Activated CD8-positive, alpha-beta memory T cell treated with anti-CD3 and anti-CD28 coated beads, Interleukin-2, amount 10 ng/mL, durations not matched to agents 7 days and 5 days (primary cell): ENCODE measurements around the gene FUZ. TPM values are rescaled to one million over a fixed set of nuclear protein-coding genes. Genes with fewer than 3 reads are reported as not detected.
A peak's percentile ranks its signal among the peaks of the same experiment; 100 is the strongest.

Source experiments
- ATAC-seq: fragments of 150-1000 bp; cut with Tn5 transposase; one replicate; pipeline ENCODE4 v1.10.0; 2021; ENCODE audit warnings: moderate library complexity
- CTCF ChIA-PET: fragments of 350-600 bp; sonication (Branson Sonifier 250); formaldehyde crosslinking; loops from one replicate; lab custom pipeline; 2021; ENCODE audit warnings: antibody characterized with exemption; lab: Charles Lee
- DNase-seq: peaks from one replicate; pipeline ENCODE4 v3.0.0-alpha.2; 2020
- H3K27ac Mint-ChIP-seq: one replicate; pipeline ENCODE4 v1.8.0; 2021; ENCODE audit warnings: mild to moderate bottlenecking, mixed read lengths
- H3K27me3 Mint-ChIP-seq: one replicate; pipeline ENCODE4 v1.8.0; 2021; ENCODE audit warnings: mixed read lengths
- H3K36me3 Mint-ChIP-seq: one replicate; pipeline ENCODE4 v1.8.0; 2021; ENCODE audit warnings: mild to moderate bottlenecking, mixed read lengths
- H3K4me1 Mint-ChIP-seq: one replicate; pipeline ENCODE4 v1.8.0; 2021; ENCODE audit warnings: mixed read lengths
- H3K4me3 Mint-ChIP-seq: one replicate; pipeline ENCODE4 v1.8.0; 2021; ENCODE audit warnings: mild to moderate bottlenecking, moderate library complexity, mixed read lengths
- H3K9me3 Mint-ChIP-seq: one replicate; pipeline ENCODE4 v1.8.0; 2022; ENCODE audit warnings: low read depth, mixed read lengths
- total RNA-seq, 2 experiments: library from RNA; stranded (reverse); gene quantifications; one replicate each; pipeline ENCODE4 v1.2.3, GENCODE V29; 2021

FUZ gene
- total RNA-seq, 2 experiments from 2014 or later = 20.1 to 23.0 TPM

GRCh38 chr19:49791776-49792445, 21.2 kb downstream of the FUZ start:
- CTCF ChIA-PET = no interaction called here
- no peaks in the 10 kb centered on the region for H3K4me1 Mint-ChIP-seq

DNA sequence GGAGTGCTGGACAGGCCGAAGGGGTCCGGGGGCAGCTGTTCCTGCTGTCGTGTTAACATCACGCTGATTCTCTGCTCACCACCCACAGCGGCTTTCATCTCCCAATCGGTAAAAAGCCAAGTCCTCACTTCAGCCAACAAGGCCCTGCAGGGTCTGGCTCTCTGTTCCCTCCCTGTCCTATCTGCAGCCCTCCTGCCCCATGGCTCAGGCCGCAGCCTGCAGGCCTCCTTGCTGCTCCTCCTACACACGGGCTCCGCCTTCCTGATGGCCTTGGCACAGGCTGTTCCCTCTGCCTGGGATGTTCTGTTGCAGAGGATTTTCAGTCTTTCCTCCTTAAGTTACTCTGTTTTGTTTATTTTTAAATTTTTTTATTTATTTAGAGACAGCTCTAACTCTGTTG, 22.2 kb downstream of the FUZ start:
- H3K4me3 Mint-ChIP-seq = no peak overlapping the region
- H3K27me3 Mint-ChIP-seq = no peaks in the 10 kb centered on the region
- H3K27ac Mint-ChIP-seq = no peak overlapping the region
- no peak for DNase-seq
- no peaks in the 10 kb centered on the region for H3K4me1 Mint-ChIP-seq
- ATAC-seq = no peak
- peaks cover 14% of the 10 kb centered on the region for H3K36me3 Mint-ChIP-seq
- CTCF ChIA-PET = interaction anchor here (0.5 kb wide), 1 partner anchor 112 kb away, joined by 3 read pairs; no protein-coding TSS in a partner anchor
- no peaks in the 10 kb centered on the region for H3K9me3 Mint-ChIP-seq

More at GRCh38 chr19:49791776-49792445, 21.2 kb downstream of the FUZ start:
- ATAC-seq (no peak), DNase-seq (no peak)
- no peak overlapping the region for H3K4me3 Mint-ChIP-seq
- peaks cover 19% of the 10 kb centered on the region for H3K36me3 Mint-ChIP-seq
- no peaks in the 10 kb centered on the region for H3K27me3 Mint-ChIP-seq
- no peak overlapping the region for H3K27ac Mint-ChIP-seq
- no peaks in the 10 kb centered on the region for H3K9me3 Mint-ChIP-seq

DNA sequence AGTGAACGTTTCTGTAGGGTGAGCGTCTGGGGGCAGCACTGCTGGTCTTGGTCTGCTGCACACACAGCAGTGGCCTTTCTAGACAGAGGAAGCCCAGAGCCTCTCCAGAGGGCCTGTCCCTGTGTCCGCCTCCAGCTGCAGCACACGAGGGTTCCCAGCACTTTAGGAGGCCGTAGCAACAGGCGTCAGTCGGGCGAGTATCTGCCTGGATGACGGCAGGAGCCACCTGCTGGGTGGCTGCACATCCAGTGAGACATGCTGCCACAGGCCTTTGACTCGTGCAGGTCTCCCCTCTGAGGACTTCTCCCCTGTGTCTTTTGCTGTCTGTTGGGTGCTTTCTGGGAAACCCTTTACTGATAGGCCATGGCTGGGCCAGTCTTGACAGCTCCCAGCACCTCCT, 24.2 kb downstream of the FUZ start:
- CTCF ChIA-PET = no interaction called here
- Mint-ChIP-seq H3K27me3 (no peaks in the 10 kb centered on the region), H3K9me3 (no peaks in the 10 kb centered on the region), H3K4me1 (no peaks in the 10 kb centered on the region), H3K36me3 (peaks cover 17% of the 10 kb centered on the region), H3K27ac (no peak overlapping the region), H3K4me3 (no peak overlapping the region)
- no peak for ATAC-seq
- no peak for DNase-seq

DNA sequence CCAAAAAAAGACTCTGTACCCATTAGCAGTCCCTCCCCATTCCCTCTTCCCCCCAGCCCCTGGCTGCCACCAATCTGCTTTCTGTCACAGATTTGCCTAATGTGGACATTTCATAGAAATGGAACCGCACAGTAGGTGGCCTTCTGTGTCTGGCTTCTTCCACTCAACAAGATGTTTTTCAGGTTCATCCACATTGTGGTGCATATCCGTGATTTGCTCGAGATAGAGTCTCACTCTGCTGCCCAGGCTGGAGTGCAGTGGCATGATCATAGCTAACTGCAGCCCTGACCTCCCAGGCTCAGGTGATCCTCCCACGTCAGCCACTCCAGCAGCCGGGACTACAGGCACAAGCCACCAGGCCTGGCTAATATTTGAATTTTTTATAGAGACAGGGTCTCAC, 25.3 kb downstream of the FUZ start:
- DNase-seq (no peak), ATAC-seq (no peak)
- no peaks in the 10 kb centered on the region for H3K4me1 Mint-ChIP-seq
- H3K9me3 Mint-ChIP-seq = no peaks in the 10 kb centered on the region
- H3K4me3 Mint-ChIP-seq = no peak overlapping the region
- CTCF ChIA-PET = no interaction called here
- H3K27me3 Mint-ChIP-seq = no peaks in the 10 kb centered on the region
- peaks cover 26% of the 10 kb centered on the region for H3K36me3 Mint-ChIP-seq
- H3K27ac Mint-ChIP-seq = no peak overlapping the region

- ATAC-seq = no peak
- peaks cover 29% of the 10 kb centered on the region for H3K36me3 Mint-ChIP-seq
- H3K27me3 Mint-ChIP-seq = no peaks in the 10 kb centered on the region
- H3K4me1 Mint-ChIP-seq = no peaks in the 10 kb centered on the region
- no peak for DNase-seq
- CTCF ChIA-PET = no interaction called here
- H3K4me3 Mint-ChIP-seq = no peak overlapping the region
- no peak overlapping the region for H3K27ac Mint-ChIP-seq
- no peaks in the 10 kb centered on the region for H3K9me3 Mint-ChIP-seq
Observed at GRCh38 chr19:49786376-49786820, 26.7 kb downstream of the FUZ start.

DNA sequence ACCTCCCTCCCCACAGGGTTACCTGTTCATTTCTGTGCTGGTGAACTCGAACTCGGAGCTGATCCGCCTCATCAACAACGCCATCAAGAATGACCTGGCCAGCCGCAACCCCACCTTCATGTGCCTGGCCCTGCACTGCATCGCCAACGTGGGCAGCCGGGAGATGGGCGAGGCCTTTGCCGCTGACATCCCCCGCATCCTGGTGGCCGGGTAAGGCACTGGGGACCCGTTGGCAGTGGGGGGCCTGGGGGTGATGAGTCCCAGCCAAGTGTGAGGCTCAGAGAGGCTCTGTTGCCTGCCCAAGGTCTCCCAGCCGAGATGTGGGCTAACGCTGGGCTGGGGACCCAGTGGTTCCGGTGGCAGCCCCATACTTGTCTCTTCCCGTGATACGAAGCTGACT, 30.6 kb downstream of the FUZ start:
- Mint-ChIP-seq H3K27ac (no peak overlapping the region), H3K4me1 (peaks cover 11% of the 10 kb centered on the region), H3K4me3 (no peak overlapping the region), H3K27me3 (no peaks in the 10 kb centered on the region), H3K9me3 (no peaks in the 10 kb centered on the region), H3K36me3 (peaks cover 27% of the 10 kb centered on the region)
- ATAC-seq (no peak), DNase-seq (no peak)
- CTCF ChIA-PET = no interaction called here

GRCh38 chr19:49781394-49781793, 31.7 kb downstream of the FUZ start:
- DNase-seq = no peak
- CTCF ChIA-PET = no interaction called here

DNA sequence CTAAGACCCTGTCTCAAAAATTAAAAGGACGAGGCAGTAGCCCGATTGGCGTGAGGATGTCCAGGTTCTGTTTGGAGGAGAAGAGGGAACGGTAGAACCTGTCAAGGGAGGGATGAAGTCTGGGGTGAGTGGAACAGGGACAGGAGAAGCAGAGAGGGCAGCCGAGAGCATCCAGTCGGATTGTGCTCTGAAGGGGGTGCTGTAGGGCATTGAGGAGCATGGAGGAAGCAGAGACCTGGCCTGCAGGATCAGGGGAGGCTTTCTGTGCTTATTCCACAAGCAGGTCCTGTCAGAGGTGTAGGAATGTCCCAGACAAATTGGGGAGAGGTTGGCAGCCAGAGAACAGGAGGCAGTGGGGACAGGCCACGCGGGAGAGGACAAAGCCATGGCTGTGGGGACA, 32.2 kb downstream of the FUZ start:
- H3K27me3 Mint-ChIP-seq = no peaks in the 10 kb centered on the region
- H3K36me3 Mint-ChIP-seq = peaks cover 25% of the 10 kb centered on the region
- CTCF ChIA-PET = no interaction called here
- DNase-seq (no peak), ATAC-seq (no peak)
- H3K4me1 Mint-ChIP-seq = peaks cover 19% of the 10 kb centered on the region
- no peak overlapping the region for H3K4me3 Mint-ChIP-seq
- H3K9me3 Mint-ChIP-seq = no peaks in the 10 kb centered on the region
- H3K27ac Mint-ChIP-seq = peak overlapping the region; percentile 44

More at GRCh38 chr19:49781394-49781793, 31.7 kb downstream of the FUZ start:
- no peak for ATAC-seq
- H3K4me1 Mint-ChIP-seq = peaks cover 13% of the 10 kb centered on the region
- H3K27ac Mint-ChIP-seq = no peak overlapping the region
- no peaks in the 10 kb centered on the region for H3K9me3 Mint-ChIP-seq
- H3K4me3 Mint-ChIP-seq = no peak overlapping the region
- peaks cover 25% of the 10 kb centered on the region for H3K36me3 Mint-ChIP-seq
- no peaks in the 10 kb centered on the region for H3K27me3 Mint-ChIP-seq

DNA sequence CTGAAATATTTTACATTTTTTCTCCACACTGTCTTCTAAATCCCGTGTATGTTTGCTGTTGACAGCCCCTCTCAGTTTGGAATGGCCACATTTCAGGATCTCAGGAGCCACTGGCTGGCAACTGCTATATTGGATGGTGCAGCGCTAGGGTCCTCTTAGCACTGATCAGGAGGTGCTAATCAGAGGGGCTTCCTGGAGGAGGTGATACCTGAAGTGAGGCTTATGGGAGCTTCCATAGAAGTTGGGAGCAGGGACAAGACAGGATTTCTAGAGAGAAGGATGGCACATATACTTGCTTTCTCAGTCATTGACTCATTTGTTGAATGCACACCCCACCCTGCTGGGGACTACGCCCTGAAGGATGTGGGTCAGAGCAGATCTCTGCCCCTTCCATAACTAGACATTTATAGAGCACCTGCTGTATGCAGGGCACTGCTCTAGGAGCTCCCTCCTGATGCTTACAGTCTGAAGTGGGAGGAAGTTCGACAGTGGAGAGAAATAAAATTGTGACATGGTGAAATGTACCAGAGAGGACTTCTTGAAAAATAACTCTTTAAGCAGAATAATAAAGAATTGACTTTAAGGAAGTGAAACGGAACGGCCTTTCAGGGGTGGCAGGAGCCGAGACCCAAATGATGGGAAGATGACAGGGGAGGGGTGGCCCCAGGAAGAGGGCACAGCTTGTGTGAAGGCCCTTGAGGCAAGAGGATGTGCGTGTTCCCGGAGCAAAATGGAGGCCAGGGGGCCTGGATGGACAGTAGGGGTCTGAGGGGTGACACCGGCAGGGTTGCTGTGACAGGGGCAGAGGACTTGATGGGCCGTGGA, 33.1 kb downstream of the FUZ start:
- H3K36me3 Mint-ChIP-seq = peaks cover 20% of the 10 kb centered on the region

GRCh38 chr19:49776371-49776764, 36.7 kb downstream of the FUZ start:
- CTCF ChIA-PET = interaction anchor here (0.6 to 1.0 kb wide), 2 partner anchors 9 to 272 kb away, joined by 3 to 4 read pairs; partner anchors contain the start of gene AP2A1
- no peak for ATAC-seq
- no peaks in the 10 kb centered on the region for H3K27me3 Mint-ChIP-seq
- no peak overlapping the region for H3K4me3 Mint-ChIP-seq
- peak overlapping the region; percentile 39 for H3K27ac Mint-ChIP-seq
- DNase-seq = no peak
- peaks cover 30% of the 10 kb centered on the region for H3K4me1 Mint-ChIP-seq
- H3K9me3 Mint-ChIP-seq = no peaks in the 10 kb centered on the region
- H3K36me3 Mint-ChIP-seq = peaks cover 7% of the 10 kb centered on the region

More for the DNA sequence above, 33.1 kb downstream of the FUZ start:
- Mint-ChIP-seq H3K4me1 (peaks cover 25% of the 10 kb centered on the region), H3K27me3 (no peaks in the 10 kb centered on the region), H3K4me3 (no peak overlapping the region), H3K9me3 (no peaks in the 10 kb centered on the region), H3K27ac (no peak overlapping the region)
- no peak for DNase-seq
- ATAC-seq = no peak
- CTCF ChIA-PET = no interaction called here

GRCh38 chr19:49775742-49776370, 37.2 kb downstream of the FUZ start:
- Mint-ChIP-seq H3K27ac (peak overlapping the region; percentile 67), H3K4me1 (peaks cover 30% of the 10 kb centered on the region), H3K4me3 (no peak overlapping the region), H3K36me3 (peaks cover 7% of the 10 kb centered on the region), H3K27me3 (no peaks in the 10 kb centered on the region), H3K9me3 (no peaks in the 10 kb centered on the region)
- CTCF ChIA-PET = interaction anchor here (1.0 kb wide), 1 partner anchor 9 kb away, joined by 3 read pairs; the partner anchor contains the start of gene AP2A1
- peak; percentile 46 for ATAC-seq
- peak; percentile 53 for DNase-seq

DNA sequence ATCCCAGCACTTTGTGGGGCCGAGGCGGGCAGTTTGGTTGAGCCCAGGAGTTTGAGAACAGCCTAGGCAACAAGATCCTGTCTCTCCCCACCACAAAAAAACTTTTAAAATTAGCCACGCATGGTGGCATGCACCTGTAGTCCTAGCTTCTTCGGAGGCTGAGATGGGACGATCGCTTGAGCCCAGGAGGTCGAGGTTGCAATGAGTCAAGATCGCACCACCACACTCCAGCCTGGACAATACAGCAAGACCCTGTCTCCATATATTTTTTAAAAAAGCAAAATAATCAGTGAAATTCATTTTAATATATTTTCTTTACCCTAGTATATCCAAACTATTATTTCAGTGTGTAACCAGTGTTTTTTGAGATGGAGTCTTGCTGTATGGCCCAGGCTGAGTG, 38.1 kb downstream of the FUZ start:
- Mint-ChIP-seq H3K27ac (no peak overlapping the region), H3K9me3 (no peaks in the 10 kb centered on the region), H3K27me3 (no peaks in the 10 kb centered on the region), H3K4me1 (peaks cover 30% of the 10 kb centered on the region), H3K36me3 (peaks cover 4% of the 10 kb centered on the region), H3K4me3 (no peak overlapping the region)
- CTCF ChIA-PET = no interaction called here
- DNase-seq (no peak), ATAC-seq (no peak)

DNA sequence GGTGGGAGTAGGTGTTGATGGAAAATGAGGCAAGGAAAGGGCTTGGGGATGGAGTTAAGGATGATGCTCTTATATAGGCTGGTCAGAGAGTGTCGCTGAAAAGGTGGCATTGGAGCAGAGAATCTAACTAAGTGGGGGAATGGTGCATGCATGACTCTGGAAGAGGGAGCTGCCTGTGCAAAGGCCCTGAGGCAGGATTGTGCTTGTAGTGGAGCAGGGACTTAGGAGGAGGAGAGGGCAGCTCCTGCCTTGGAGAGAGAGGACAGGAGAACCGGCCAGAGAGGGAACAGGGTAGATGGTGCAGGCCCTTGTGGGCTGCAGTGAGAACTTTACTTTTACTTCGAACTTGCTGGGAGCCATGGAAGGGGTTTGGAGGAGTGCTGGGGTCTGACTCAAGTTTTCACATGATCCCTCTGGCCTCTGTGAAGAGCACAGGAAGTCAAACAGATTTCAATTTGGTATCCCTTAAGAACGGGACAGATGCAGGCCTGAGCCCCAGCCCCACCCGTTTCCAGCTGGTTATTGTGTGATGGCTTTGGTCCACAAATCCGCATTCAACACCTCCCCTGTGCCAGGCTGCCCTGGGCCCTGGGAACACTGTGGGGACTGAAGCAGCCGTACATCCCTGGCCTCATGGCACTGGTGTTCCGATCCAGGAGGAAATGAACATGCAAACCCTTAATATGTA, 39.3 kb downstream of the FUZ start:
- ATAC-seq (no peak), DNase-seq (no peak)
- no peaks in the 10 kb centered on the region for H3K9me3 Mint-ChIP-seq
- H3K36me3 Mint-ChIP-seq = peaks cover 4% of the 10 kb centered on the region
- no peak overlapping the region for H3K4me3 Mint-ChIP-seq
- H3K27ac Mint-ChIP-seq = peak overlapping the region; percentile 0
- CTCF ChIA-PET = no interaction called here
- H3K27me3 Mint-ChIP-seq = no peaks in the 10 kb centered on the region
- H3K4me1 Mint-ChIP-seq = peaks cover 32% of the 10 kb centered on the region
